Gastroesophageal sphincter (tissue), 3 donors: Measurements from ENCODE around the gene SUSD3.

ENCODE experiments used
- POLR2A ChIP-seq, 2 donors: fragments of 450-650 bp; IDR thresholded peaks; one replicate each; pipeline ENCODE4 v1.6.1; 2017; ENCODE audit warnings: antibody characterized with exemption in 2 of 2, mild to moderate bottlenecking in 2 of 2, moderate library complexity in 1 of 2
- TF ChIP-seq, protein P1 (sequence below), 4 experiments: fragments of 200-600 bp in 2 of 4; fragments of 450-650 bp in 2 of 4; sonication (generic) in 1 of 4; IDR thresholded peaks; one replicate each; pipeline ENCODE4 v1.5.1; 2017 to 2019; ENCODE audit warnings: antibody characterized with exemption in 4 of 4, mild to moderate bottlenecking in 2 of 4, moderate library complexity in 2 of 4

DNA sequence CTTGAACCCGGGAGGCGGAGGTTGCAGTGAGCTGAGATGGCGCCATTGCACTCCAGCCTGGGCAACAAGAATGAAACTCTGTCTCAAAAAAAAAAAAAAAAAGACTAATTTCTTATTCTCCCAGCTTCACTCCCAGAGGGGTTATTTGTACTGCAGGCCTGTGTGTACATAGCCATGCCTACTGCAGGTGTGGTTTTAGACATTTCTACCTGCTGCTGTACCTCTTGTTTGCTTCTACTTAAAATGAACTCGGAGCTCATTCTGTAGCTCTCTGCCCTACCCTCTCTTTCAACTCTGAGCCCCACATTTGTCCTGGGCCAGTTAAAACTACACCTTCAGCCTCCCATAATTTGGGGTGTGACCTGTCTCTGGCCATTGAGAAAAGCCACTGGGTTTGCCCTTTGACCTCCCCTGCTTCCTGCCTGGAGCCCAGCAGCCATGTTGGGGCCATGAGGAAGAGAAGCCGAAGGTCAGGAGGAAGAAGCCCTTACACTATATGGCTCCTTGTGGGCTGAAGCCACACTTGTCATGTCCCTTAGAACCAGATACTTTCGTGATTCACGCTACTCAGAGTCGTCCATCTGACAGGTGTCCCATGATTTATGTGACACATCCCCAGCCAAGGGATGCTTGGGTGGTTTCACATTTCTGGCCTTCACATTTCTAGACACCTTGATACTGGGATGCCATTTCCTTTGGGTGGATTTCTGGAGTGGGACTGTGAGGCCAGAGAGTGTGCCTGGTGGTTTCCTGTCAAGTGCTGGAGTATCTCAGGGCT is 28.1 kb downstream of the SUSD3 start:
- TF ChIP-seq, protein P1, sequence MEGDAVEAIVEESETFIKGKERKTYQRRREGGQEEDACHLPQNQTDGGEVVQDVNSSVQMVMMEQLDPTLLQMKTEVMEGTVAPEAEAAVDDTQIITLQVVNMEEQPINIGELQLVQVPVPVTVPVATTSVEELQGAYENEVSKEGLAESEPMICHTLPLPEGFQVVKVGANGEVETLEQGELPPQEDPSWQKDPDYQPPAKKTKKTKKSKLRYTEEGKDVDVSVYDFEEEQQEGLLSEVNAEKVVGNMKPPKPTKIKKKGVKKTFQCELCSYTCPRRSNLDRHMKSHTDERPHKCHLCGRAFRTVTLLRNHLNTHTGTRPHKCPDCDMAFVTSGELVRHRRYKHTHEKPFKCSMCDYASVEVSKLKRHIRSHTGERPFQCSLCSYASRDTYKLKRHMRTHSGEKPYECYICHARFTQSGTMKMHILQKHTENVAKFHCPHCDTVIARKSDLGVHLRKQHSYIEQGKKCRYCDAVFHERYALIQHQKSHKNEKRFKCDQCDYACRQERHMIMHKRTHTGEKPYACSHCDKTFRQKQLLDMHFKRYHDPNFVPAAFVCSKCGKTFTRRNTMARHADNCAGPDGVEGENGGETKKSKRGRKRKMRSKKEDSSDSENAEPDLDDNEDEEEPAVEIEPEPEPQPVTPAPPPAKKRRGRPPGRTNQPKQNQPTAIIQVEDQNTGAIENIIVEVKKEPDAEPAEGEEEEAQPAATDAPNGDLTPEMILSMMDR (IDR thresholded peaks at IDR 0.05), result no peak
- TF ChIP-seq POLR2A (IDR thresholded peaks at IDR 0.05), result no peak
